NCI-H1930 (cell line): ENCODE results near the gene DYNLL1.
"Not testable (repeated sequence)": the region's sequence is repeated elsewhere in the genome, so short reads cannot be mapped to it uniquely, and the experiment has no call there.

ENCODE experiments used
- DNase-seq, 2 experiments: peaks; one replicate each; lab custom pipeline; 2025; lab: John Stamatoyannopoulos, UW

Gene DYNLL1

GRCh38 chr12:120515496-120515895, 19.6 kb downstream of the DYNLL1 start:
- no peak for DNase-seq

- DNase-seq: not testable (repeated sequence)
Measured at GRCh38 chr12:120519324-120519723, 23.4 kb downstream of the DYNLL1 start.

- no peak for DNase-seq
Measured at GRCh38 chr12:120522568-120522967, 26.7 kb downstream of the DYNLL1 start.

- peak; percentile 75 to 76 for DNase-seq
Measured at GRCh38 chr12:120528861-120529525, 33.1 kb downstream of the DYNLL1 start, which contains the start of gene COQ5. Gene COQ5 (minus strand): TSS chr12:120529158. CDS start chr12:120529141, 17 bp downstream.

GRCh38 chr12:120529641-120530417, 33.9 kb downstream of the DYNLL1 start:
- no peak for DNase-seq

GRCh38 chr12:120530418-120530761, 34.5 kb downstream of the DYNLL1 start:
- DNase-seq: not testable (repeated sequence)

GRCh38 chr12:120532701-120533238, 36.9 kb downstream of the DYNLL1 start:
- no peak for DNase-seq

- DNase-seq: peak; percentile 76 to 91
Measured at GRCh38 chr12:120534203-120534702, 38.3 kb downstream of the DYNLL1 start, which contains the start of gene RNF10. Gene RNF10 (plus strand): TSS chr12:120534356. CDS start chr12:120534812, 456 bp downstream.

- DNase-seq: peak in 1 of 2 experiments; percentile 24
Measured at GRCh38 chr12:120534703-120535655, 39.1 kb downstream of the DYNLL1 start.

GRCh38 chr12:120536064-120536791, 40.3 kb downstream of the DYNLL1 start:
- no peak for DNase-seq

GRCh38 chr12:120537856-120538220, 41.9 kb downstream of the DYNLL1 start:
- no peak for DNase-seq

GRCh38 chr12:120538281-120539156, 42.6 kb downstream of the DYNLL1 start:
- no peak for DNase-seq

- no peak for DNase-seq
Measured at GRCh38 chr12:120539303-120539702, 43.4 kb downstream of the DYNLL1 start.

GRCh38 chr12:120540445-120540844, 44.5 kb downstream of the DYNLL1 start:
- DNase-seq: no peak

- DNase-seq: no peak
Measured at GRCh38 chr12:120542166-120542565, 46.3 kb downstream of the DYNLL1 start.

GRCh38 chr12:120544691-120545090, 48.8 kb downstream of the DYNLL1 start:
- DNase-seq: no peak

GRCh38 chr12:120546050-120546386, 50.1 kb downstream of the DYNLL1 start:
- no peak for DNase-seq
